Measurements from ENCODE around the gene DNAJB11.

The DNAJB11 gene

GRCh38 chr3:186594591-186595113 is 24.1 kb downstream of the DNAJB11 start:
- no peaks in the 10 kb centered on the region for H3K4me1 ChIP-seq (ENCODE audit: control insufficient read depth, insufficient read depth, low read length, poor library complexity, severe bottlenecking)
- no peaks in the 10 kb centered on the region for H3K27me3 ChIP-seq (replicated peaks; ENCODE audit: control insufficient read depth, insufficient read depth, low read length, poor library complexity, severe bottlenecking)
- DNase-seq, result no peak
- H3K36me3 ChIP-seq (ENCODE audit: control insufficient read depth, insufficient read depth, low read length), result no peaks in the 10 kb centered on the region
- H3K27ac ChIP-seq (ENCODE audit: insufficient read depth, low read length, poor library complexity, severe bottlenecking), result no peak overlapping the region
- H3K9me3 ChIP-seq (ENCODE audit: control insufficient read depth, low read length), result no peaks in the 10 kb centered on the region
- no peak overlapping the region for H3K4me3 ChIP-seq (ENCODE audit: insufficient read depth, low read depth, low read length, poor library complexity, severe bottlenecking)

DNA sequence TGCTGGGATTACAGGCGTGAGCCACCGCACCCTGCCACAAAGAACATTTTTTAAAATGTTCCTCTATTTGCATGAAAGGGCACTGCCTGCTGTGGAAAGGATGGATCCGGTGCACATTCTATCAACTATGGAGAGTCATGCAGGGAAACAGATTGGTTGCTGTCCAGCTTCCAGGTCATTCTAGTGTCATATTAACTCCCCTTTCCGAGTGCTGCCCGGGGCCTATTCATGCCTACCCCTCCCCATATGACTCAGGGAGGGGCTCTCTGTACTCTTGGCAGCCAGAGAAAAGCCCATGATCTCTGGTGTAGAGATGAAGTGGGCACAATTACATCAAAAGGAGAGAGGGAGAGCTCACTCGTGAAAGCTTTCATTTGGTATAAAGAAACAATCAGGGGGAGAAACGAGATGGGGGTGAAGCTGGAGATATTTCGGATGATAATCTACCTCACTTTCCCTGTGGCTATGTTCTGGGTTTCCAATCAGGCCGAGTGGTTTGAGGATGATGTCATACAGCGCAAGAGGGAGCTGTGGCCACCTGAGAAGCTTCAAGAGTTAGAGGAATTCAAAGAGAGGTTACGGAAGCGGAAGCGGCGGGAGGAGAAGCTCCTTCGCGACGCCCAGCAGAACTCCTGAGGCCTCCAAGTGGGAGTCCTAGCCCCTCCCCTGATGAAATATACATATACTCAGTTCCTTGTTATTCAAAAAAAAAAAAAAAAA is 26.2 kb downstream of the DNAJB11 start:
- Histone ChIP-seq H3K9me3 (ENCODE audit: control insufficient read depth, low read length) (no peaks in the 10 kb centered on the region), H3K27me3 (replicated peaks; ENCODE audit: control insufficient read depth, insufficient read depth, low read length, poor library complexity, severe bottlenecking) (no peaks in the 10 kb centered on the region), H3K36me3 (ENCODE audit: control insufficient read depth, insufficient read depth, low read length) (no peaks in the 10 kb centered on the region), H3K27ac (ENCODE audit: insufficient read depth, low read length, poor library complexity, severe bottlenecking) (no peak overlapping the region), H3K4me3 (ENCODE audit: insufficient read depth, low read depth, low read length, poor library complexity, severe bottlenecking) (no peak overlapping the region), H3K4me1 (ENCODE audit: control insufficient read depth, insufficient read depth, low read length, poor library complexity, severe bottlenecking) (no peaks in the 10 kb centered on the region)
- DNase-seq, result no peak

DNA sequence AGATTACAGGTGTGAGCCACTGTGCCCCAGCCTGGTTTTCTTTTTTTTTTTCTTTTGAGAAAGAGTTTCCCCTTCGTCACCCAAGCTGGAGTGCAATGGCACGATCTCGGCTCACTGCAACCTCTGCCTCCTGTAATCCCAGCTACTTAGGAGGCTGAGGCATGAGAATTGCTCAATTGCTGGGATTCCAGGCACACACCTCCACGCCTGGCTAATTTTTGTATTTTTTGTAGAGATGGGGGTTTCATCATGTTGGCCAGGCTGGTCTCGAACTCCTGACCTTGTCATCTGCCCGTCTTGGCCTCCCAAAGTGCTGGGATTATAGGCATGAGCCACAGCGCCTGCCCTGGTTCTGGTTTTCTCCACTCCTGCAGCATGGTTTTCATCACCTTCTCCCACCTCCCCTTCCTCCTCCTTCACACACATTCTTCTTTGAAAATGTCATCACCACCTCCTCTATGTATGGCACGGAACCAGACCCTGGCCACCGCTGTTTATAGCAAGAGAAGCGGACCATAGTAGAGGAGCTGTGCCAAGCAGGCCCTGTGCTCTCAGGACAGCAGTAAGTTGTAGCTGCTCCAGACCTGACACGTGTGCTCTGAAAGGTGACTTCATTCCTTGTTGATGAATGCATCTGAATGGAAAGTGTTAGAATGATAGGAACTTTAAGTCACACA is 27.7 kb downstream of the DNAJB11 start:
- Histone ChIP-seq H3K36me3 (ENCODE audit: control insufficient read depth, insufficient read depth, low read length) (no peaks in the 10 kb centered on the region), H3K4me3 (ENCODE audit: insufficient read depth, low read depth, low read length, poor library complexity, severe bottlenecking) (no peak overlapping the region), H3K4me1 (ENCODE audit: control insufficient read depth, insufficient read depth, low read length, poor library complexity, severe bottlenecking) (no peaks in the 10 kb centered on the region), H3K9me3 (ENCODE audit: control insufficient read depth, low read length) (no peaks in the 10 kb centered on the region), H3K27ac (ENCODE audit: insufficient read depth, low read length, poor library complexity, severe bottlenecking) (no peak overlapping the region), H3K27me3 (replicated peaks; ENCODE audit: control insufficient read depth, insufficient read depth, low read length, poor library complexity, severe bottlenecking) (no peaks in the 10 kb centered on the region)
- DNase-seq, result no peak

DNA sequence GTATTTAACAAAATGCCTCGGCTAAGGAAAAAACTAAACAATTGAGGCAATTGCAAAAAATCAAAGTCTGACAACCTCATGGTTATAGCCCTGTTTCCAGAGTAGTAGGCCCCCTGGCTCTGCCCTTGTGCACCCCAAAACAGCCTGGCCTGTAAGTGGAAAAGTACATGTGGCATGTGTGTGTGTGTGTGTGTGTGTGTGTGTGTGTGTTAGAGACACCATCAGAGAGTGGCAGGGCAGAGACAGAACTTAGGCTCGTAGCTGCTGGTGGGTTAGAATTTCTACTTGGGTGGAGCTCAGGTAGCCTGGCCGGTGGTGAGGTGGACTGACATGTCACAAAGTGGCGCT is 28.2 kb downstream of the DNAJB11 start:
- Histone ChIP-seq H3K9me3 (ENCODE audit: control insufficient read depth, low read length) (no peaks in the 10 kb centered on the region), H3K4me1 (ENCODE audit: control insufficient read depth, insufficient read depth, low read length, poor library complexity, severe bottlenecking) (no peaks in the 10 kb centered on the region), H3K36me3 (ENCODE audit: control insufficient read depth, insufficient read depth, low read length) (no peaks in the 10 kb centered on the region), H3K27me3 (replicated peaks; ENCODE audit: control insufficient read depth, insufficient read depth, low read length, poor library complexity, severe bottlenecking) (no peaks in the 10 kb centered on the region), H3K4me3 (ENCODE audit: insufficient read depth, low read depth, low read length, poor library complexity, severe bottlenecking) (no peak overlapping the region), H3K27ac (ENCODE audit: insufficient read depth, low read length, poor library complexity, severe bottlenecking) (no peak overlapping the region)
- DNase-seq, result no peak

DNA sequence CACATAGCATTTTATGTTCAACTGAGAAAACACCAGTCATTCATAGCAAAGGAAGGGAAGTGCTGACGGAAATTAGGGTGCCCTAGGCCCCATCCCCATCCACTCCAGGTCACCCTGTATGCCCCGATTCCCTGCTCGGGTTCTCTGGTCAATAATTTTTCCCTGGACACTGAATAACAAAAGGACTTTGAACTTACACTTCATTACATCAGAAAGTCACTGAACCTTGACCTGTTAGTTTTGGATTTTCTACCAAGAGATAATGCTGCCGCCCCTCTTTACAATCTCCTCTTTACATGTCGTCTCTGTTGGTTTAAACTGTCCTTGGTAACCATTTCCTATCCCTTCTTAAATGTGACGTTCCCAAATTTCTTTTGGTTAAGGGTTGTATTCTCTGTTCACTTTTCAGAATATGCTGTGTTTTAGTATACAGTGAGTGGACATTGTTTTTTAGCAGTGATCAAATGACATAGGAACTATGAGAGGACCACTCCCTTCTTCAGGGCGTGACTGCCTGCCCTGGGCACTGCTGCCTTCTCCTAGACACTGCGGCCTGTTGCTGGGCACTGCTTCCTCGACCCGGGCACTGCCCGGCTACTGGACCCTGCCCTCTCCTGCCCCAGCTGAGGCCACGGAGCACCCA is 28.7 kb downstream of the DNAJB11 start:
- no peaks in the 10 kb centered on the region for H3K36me3 ChIP-seq (ENCODE audit: control insufficient read depth, insufficient read depth, low read length)

GRCh38 chr3:186599785-186600166 is 29.3 kb downstream of the DNAJB11 start:
- DNase-seq, result no peak
- H3K9me3 ChIP-seq (ENCODE audit: control insufficient read depth, low read length), result no peaks in the 10 kb centered on the region
- no peak overlapping the region for H3K4me3 ChIP-seq (ENCODE audit: insufficient read depth, low read depth, low read length, poor library complexity, severe bottlenecking)
- no peaks in the 10 kb centered on the region for H3K4me1 ChIP-seq (ENCODE audit: control insufficient read depth, insufficient read depth, low read length, poor library complexity, severe bottlenecking)
- no peak overlapping the region for H3K27ac ChIP-seq (ENCODE audit: insufficient read depth, low read length, poor library complexity, severe bottlenecking)
- H3K36me3 ChIP-seq (ENCODE audit: control insufficient read depth, insufficient read depth, low read length), result no peaks in the 10 kb centered on the region
- no peaks in the 10 kb centered on the region for H3K27me3 ChIP-seq (replicated peaks; ENCODE audit: control insufficient read depth, insufficient read depth, low read length, poor library complexity, severe bottlenecking)

More for the DNA sequence above, 28.7 kb downstream of the DNAJB11 start:
- no peak overlapping the region for H3K27ac ChIP-seq (ENCODE audit: insufficient read depth, low read length, poor library complexity, severe bottlenecking)
- H3K4me1 ChIP-seq (ENCODE audit: control insufficient read depth, insufficient read depth, low read length, poor library complexity, severe bottlenecking), result no peaks in the 10 kb centered on the region
- no peak overlapping the region for H3K4me3 ChIP-seq (ENCODE audit: insufficient read depth, low read depth, low read length, poor library complexity, severe bottlenecking)
- no peaks in the 10 kb centered on the region for H3K27me3 ChIP-seq (replicated peaks; ENCODE audit: control insufficient read depth, insufficient read depth, low read length, poor library complexity, severe bottlenecking)
- H3K9me3 ChIP-seq (ENCODE audit: control insufficient read depth, low read length), result no peaks in the 10 kb centered on the region
- no peak for DNase-seq

DNA sequence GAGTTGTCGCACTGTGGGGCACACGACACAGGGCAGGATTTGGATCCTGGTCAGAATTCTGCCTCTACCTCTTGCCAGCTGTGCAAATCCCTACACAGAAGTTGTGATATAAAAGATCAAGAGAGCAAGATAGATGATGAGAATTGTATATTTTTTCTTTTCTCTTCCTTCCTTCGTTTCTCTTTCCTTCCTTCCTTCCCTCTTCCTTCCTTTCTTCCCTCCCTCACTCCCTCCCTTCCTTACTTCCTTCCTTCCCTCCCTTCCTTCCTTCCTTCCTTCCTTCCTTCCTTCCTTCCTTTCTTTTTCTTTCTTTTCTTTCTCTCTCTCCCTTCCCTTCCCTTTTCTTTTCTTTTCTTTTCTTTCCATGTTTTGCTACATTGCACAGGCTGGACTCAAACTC is 30.4 kb downstream of the DNAJB11 start:
- Histone ChIP-seq H3K4me1 (ENCODE audit: control insufficient read depth, insufficient read depth, low read length, poor library complexity, severe bottlenecking) (no peaks in the 10 kb centered on the region), H3K27ac (ENCODE audit: insufficient read depth, low read length, poor library complexity, severe bottlenecking) (no peak overlapping the region), H3K27me3 (replicated peaks; ENCODE audit: control insufficient read depth, insufficient read depth, low read length, poor library complexity, severe bottlenecking) (no peaks in the 10 kb centered on the region), H3K4me3 (ENCODE audit: insufficient read depth, low read depth, low read length, poor library complexity, severe bottlenecking) (no peak overlapping the region), H3K36me3 (ENCODE audit: control insufficient read depth, insufficient read depth, low read length) (no peaks in the 10 kb centered on the region), H3K9me3 (ENCODE audit: control insufficient read depth, low read length) (no peaks in the 10 kb centered on the region)
- no peak for DNase-seq

DNA sequence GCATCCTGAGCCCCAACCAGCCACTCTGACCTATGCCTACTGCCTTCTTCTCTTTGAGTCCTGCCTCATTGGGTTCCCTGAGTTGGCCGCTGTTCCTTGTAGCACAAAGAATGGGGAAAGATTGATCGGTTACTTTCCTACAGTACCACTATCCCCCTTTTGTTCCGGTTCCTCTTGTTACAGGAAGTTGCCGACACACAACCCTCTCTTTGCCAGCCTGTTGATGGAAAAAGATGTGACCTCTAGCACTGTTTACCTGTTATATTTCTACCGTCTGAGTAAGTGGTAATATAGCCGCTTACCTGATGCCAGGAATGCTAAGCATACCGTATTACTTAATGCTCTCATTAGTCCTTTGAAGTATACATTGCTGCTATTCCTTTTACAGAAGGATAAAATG is 32.6 kb downstream of the DNAJB11 start:
- H3K4me3 ChIP-seq (ENCODE audit: insufficient read depth, low read depth, low read length, poor library complexity, severe bottlenecking), result no peak overlapping the region
- DNase-seq, result no peak
- no peaks in the 10 kb centered on the region for H3K36me3 ChIP-seq (ENCODE audit: control insufficient read depth, insufficient read depth, low read length)
- H3K4me1 ChIP-seq (ENCODE audit: control insufficient read depth, insufficient read depth, low read length, poor library complexity, severe bottlenecking), result no peaks in the 10 kb centered on the region
- H3K27me3 ChIP-seq (replicated peaks; ENCODE audit: control insufficient read depth, insufficient read depth, low read length, poor library complexity, severe bottlenecking), result no peaks in the 10 kb centered on the region
- no peak overlapping the region for H3K27ac ChIP-seq (ENCODE audit: insufficient read depth, low read length, poor library complexity, severe bottlenecking)
- no peaks in the 10 kb centered on the region for H3K9me3 ChIP-seq (ENCODE audit: control insufficient read depth, low read length)

GRCh38 chr3:186605078-186605477 is 34.6 kb downstream of the DNAJB11 start:
- no peaks in the 10 kb centered on the region for H3K36me3 ChIP-seq (ENCODE audit: control insufficient read depth, insufficient read depth, low read length)
- no peak overlapping the region for H3K4me3 ChIP-seq (ENCODE audit: insufficient read depth, low read depth, low read length, poor library complexity, severe bottlenecking)
- H3K27me3 ChIP-seq (replicated peaks; ENCODE audit: control insufficient read depth, insufficient read depth, low read length, poor library complexity, severe bottlenecking), result no peaks in the 10 kb centered on the region
- no peaks in the 10 kb centered on the region for H3K9me3 ChIP-seq (ENCODE audit: control insufficient read depth, low read length)
- no peak overlapping the region for H3K27ac ChIP-seq (ENCODE audit: insufficient read depth, low read length, poor library complexity, severe bottlenecking)
- H3K4me1 ChIP-seq (ENCODE audit: control insufficient read depth, insufficient read depth, low read length, poor library complexity, severe bottlenecking), result no peaks in the 10 kb centered on the region
- no peak for DNase-seq
